ENCODE data around the gene SRGAP1.
"Not testable (repeated sequence)": the region's sequence is repeated elsewhere in the genome, so short reads cannot be mapped to it uniquely, and the experiment has no call there.

The SRGAP1 gene

GRCh38 chr12:64007853-64008252, 163.4 kb downstream of the SRGAP1 start:
- peak; percentile 33 for DNase-seq (ENCODE audit: low read depth)

- DNase-seq (ENCODE audit: low read depth) = no peak
Observed at GRCh38 chr12:64008596-64008995, 164.1 kb downstream of the SRGAP1 start.

GRCh38 chr12:64009321-64010068, 165.0 kb downstream of the SRGAP1 start:
- DNase-seq (ENCODE audit: low read depth) = peak; percentile 32

- DNase-seq (ENCODE audit: low read depth) = peak; percentile 86
Observed at GRCh38 chr12:64010069-64010686, 165.7 kb downstream of the SRGAP1 start.

DNA sequence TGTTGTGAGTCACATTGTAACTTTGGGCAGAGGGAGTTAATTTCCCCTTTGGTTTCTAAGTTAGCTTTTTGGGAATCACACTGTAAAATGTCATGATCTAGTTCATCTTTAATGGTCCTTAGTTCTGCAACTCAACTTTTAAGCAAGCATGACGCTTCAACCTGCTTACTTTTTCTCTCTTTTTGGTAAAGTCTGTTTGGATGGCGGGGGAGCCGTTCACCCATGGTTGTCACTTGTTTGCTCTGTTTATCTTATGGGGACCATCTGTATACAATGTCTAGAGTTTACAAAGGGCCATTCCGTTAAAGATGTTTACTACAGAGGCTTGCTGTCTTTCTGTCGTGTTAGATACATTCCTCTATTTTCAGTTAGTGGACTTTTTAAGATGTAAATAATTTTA, 172.0 kb downstream of the SRGAP1 start:
- DNase-seq (ENCODE audit: low read depth) = no peak

GRCh38 chr12:64018116-64018515, 173.6 kb downstream of the SRGAP1 start:
- not testable (repeated sequence) for DNase-seq (ENCODE audit: low read depth)

GRCh38 chr12:64018524-64018923, 174.0 kb downstream of the SRGAP1 start:
- no peak for DNase-seq (ENCODE audit: low read depth)

- DNase-seq (ENCODE audit: low read depth) = no peak
Observed at GRCh38 chr12:64019101-64019500, 174.6 kb downstream of the SRGAP1 start.

DNA sequence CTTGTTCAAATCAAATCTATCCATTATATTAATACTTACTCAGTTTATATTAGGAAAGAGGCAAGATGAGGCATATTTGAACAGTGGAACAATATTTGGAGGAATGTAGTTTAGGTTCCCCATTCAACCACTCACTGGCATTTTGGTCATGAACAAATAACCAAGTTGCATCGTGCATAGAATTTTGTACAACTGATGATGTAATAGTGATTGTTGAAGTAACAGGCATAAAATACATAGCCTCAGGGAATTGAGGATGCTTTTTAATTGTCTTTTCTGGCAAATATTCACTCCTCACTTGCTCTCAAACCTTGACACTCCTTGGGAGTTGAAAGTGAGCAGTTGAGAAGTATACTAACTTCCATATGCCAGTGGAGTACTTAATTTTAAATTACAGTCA, 175.2 kb downstream of the SRGAP1 start:
- no peak for DNase-seq (ENCODE audit: low read depth)

DNA sequence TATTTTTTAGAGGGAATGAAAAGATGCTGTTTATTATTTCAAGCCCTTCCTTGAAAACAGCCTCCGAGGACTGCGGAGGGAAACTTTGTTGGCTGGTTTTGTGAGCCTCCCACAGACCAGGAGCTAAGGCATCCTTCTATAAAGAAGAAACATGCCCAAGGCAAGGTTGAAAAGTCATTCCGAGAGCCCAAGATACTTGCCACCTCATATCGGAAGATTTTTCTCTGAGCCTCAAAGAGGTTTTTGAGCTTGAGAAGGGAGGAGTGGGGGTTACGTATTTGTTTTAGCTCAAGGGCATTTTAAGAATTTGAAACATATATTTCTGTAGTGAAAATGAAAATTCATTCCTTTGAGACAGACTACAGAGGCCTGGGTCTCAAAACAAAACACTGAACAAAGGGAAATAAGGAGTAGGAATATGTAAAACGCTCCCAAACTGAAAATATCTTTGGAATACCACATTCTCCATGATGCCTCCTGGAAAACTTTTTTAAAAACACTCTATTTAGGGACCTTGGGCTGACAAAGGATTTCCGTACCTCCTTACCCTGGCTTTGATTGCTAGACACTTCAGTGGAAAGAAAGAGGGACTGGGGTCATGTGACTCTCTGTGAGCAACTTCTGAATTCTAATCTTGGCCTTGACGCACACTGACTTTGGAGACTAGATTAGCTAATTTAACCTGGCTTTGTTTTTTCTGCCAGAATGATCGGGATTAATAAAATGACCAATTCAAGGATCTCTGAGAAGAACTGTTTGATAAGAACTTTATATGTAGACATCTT, 180.9 kb downstream of the SRGAP1 start:
- no peak for DNase-seq (ENCODE audit: low read depth)

- DNase-seq (ENCODE audit: low read depth) = no peak
Observed at GRCh38 chr12:64027311-64027710, 182.8 kb downstream of the SRGAP1 start.

- no peak for DNase-seq (ENCODE audit: low read depth)
Observed at GRCh38 chr12:64028541-64028940, 184.0 kb downstream of the SRGAP1 start.

- peak; percentile 54 for DNase-seq (ENCODE audit: low read depth)
Observed at GRCh38 chr12:64029013-64029857, 184.7 kb downstream of the SRGAP1 start.

DNA sequence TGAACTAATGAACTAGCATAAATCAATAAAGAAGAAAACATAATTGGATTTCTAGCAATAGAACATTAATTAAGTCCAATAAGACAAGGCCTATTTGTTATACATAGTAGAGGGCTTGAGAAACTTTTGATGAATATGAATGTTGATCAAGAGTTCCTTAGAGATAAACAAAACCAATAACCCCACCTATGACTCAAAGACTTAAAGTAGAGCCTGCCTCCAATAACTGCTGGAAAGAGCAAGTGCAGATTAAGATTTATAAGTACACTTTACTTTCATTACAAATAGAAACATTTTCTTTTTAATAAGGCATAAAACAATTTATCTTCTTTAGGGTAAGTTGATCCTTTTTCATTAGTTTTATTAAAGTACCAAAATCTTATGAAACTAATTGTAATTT, 185.7 kb downstream of the SRGAP1 start:
- DNase-seq (ENCODE audit: low read depth) = peak; percentile 59

GRCh38 chr12:64034056-64034455, 189.6 kb downstream of the SRGAP1 start:
- not testable (repeated sequence) for DNase-seq (ENCODE audit: low read depth)

- no peak for DNase-seq (ENCODE audit: low read depth)
Observed at GRCh38 chr12:64034901-64035576, 190.5 kb downstream of the SRGAP1 start.

- DNase-seq (ENCODE audit: low read depth) = no peak
Observed at GRCh38 chr12:64036414-64036813, 191.9 kb downstream of the SRGAP1 start.

DNA sequence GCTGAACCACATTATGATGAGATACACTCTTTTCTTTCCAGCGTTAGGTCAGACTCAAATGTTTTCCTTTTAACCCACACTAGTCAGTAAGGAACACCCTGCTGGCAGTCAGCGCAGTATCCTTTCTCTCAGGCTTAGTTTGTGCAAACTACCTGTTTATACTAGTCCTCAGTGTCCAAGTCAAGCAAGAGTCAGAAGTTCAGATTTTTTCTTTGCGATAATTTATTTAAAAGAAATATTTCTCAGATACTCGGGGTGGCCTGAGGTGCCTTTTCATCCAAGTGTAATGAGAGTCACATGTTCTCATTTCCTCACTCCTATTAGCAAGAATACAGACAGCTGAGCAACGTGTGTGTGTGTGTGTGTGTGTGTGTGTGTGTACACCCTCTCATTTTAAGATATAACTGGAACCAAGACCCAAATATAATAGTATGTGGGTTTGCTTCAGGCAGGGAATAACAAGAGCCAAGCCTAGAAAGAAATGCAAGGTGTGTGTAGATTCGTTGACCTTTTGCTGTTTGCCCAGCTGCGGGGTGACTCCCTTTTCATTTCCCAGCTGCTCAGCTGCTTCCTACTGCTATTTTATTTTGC, 194.9 kb downstream of the SRGAP1 start:
- peak; percentile 63 for DNase-seq (ENCODE audit: low read depth)

DNA sequence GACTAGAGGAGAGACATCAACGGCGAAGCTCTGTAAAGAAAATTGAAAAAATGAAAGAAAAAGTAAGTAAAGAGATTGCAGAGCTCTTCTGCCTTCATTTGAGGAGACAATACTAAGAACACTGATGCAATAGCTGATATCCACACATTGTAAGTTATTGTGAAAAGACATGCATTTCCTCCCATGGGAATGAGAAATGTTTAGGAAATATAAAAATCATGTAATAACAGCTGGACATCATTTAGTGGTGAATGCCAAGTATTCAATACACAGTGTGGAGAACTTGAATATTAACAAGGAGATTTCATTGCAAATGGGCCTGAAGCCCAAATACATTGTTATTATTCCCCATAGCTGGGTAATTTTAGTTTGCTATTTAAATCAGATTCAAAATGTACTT, 198.4 kb downstream of the SRGAP1 start:
- no peak for DNase-seq (ENCODE audit: low read depth)

DNA sequence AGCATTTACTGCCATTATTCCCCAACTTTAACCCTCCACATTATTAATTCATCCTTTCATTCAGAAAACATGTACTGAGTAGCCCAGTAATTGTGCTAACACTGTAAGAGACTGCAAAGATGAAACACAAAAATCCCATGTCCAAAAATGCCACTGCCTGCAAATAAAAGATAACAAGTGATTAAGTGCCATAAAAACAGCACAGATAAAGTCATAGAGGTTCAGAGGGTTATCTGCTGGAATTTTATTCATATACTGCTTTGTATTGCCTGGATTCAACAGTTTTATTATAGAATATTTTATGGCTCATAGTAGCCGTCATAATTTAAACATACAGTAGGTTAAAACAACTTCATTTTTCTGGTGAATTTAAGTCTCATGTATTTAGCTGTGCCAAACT, 199.7 kb downstream of the SRGAP1 start:
- DNase-seq (ENCODE audit: low read depth) = no peak

DNA sequence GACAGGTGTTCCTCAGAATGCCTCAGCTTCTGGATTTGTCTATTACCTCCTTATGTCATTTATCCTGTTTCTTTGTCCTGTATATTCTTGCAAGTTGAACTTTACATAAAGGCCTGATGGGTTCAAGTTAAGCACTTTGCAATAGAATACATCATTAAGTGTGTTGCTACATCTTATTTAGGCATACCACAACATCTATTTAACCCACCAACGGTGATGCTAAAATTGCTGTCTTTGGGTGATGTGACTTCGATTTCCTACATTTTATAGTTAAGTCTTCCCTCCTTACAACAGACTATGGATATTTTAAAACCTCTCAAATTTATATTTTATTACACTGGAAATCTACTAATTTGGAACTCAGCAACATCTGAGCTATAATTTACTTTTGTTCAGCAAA, 206.6 kb downstream of the SRGAP1 start:
- no peak for DNase-seq (ENCODE audit: low read depth)
